HG03520 (cell line): ENCODE data around the gene PTCHD4.

Experiments
- ATAC-seq: cut with Tn5 transposase; IDR thresholded peaks from one replicate; pipeline ENCODE4 v1.9.1; 2021; ENCODE audit warnings: mild to moderate bottlenecking, moderate library complexity; ENCODE audit not compliant: unreplicated experiment

Gene PTCHD4

DNA sequence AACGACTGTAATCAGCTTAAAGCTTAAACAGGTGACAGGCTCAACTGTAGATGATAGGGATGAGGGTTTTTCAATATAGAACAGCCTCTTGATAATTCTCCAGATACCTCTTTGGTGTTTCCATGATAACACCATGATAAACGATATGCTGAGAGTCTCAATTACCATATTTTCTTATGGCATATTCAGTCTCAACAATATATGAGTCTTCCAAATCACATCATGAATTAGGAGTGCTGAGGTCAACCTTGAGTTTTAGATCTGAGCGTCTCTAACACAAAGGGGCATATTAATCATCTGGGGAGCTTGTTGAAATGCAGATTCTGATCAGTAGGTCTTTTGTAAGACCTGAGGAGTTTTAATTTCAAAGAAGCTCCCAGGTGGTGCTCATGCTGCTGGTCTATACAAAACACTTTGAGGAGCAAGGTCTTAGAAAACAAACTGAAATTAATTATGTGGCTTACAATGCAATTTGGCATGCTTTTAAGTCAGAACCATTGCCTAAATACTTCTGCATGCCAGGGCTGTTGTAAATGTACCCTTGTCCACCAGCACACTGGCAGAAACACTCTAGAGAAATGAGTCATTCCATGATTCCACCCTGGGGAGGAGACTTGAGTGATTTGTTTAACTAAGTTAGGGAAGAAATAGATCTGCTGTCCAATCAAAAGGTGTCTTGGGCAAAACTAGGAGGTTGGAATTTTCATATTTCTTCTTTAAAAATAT, 49.6 kb downstream of the PTCHD4 start:
- ATAC-seq: no peak
